Neural progenitor cell (in vitro differentiated cells): ENCODE results near the gene YAP1. TPM values are rescaled to one million over a fixed set of nuclear protein-coding genes. Genes with fewer than 3 reads are reported as not detected.

Source experiments
- DNase-seq: peaks from one replicate; pipeline ENCODE4 v3.0.0-alpha.2; 2016; ENCODE audit warnings: low spot score
- H2AFZ ChIP-seq: fragments of 200-600 bp; sonication (generic); replicated peaks from 2 replicates; pipeline ENCODE4 v1.6.1; 2016; ENCODE audit warnings: antibody characterized with exemption
- H3F3A ChIP-seq: fragments of 200-600 bp; sonication (generic); 2 replicates; pipeline ENCODE4 v1.6.1; 2016; ENCODE audit warnings: antibody characterized with exemption, low read depth
- H3K27ac ChIP-seq: fragments of 200-600 bp; sonication (generic); 2 replicates; pipeline ENCODE4 v1.5.1; 2016; ENCODE audit warnings: mild to moderate bottlenecking
- H3K27me3 ChIP-seq: fragments of 200-600 bp; sonication (generic); 2 replicates; pipeline ENCODE4 v1.6.1; 2016; ENCODE audit warnings: mild to moderate bottlenecking, moderate library complexity
- H3K36me3 ChIP-seq: fragments of 200-600 bp; sonication (generic); 2 replicates; pipeline ENCODE4 v1.5.1; 2016
- H3K4me1 ChIP-seq: fragments of 200-600 bp; sonication (generic); 2 replicates; pipeline ENCODE4 v1.6.1; 2016; ENCODE audit warnings: mixed run types
- H3K4me2 ChIP-seq: fragments of 200-600 bp; sonication (generic); 2 replicates; pipeline ENCODE4 v1.6.1; 2016
- H3K4me3 ChIP-seq: fragments of 200-600 bp; sonication (generic); 2 replicates; pipeline ENCODE4 v1.5.1; 2016
- H3K79me2 ChIP-seq: fragments of 200-600 bp; sonication (generic); 2 replicates; pipeline ENCODE4 v1.6.1; 2016; ENCODE audit warnings: low read depth
- H3K9ac ChIP-seq: fragments of 200-600 bp; sonication (generic); 2 replicates; pipeline ENCODE4 v1.6.1; 2016
- H3K9me3 ChIP-seq: fragments of 200-600 bp; sonication (generic); 2 replicates; pipeline ENCODE4 v1.5.1; 2016; ENCODE audit warnings: low read depth
- H4K20me1 ChIP-seq: fragments of 200-600 bp; sonication (generic); 2 replicates; pipeline ENCODE4 v1.6.1; 2016; ENCODE audit warnings: low read depth
- H3K27ac Mint-ChIP-seq: 3 replicates; pipeline ENCODE4 v1.8.0; 2021; ENCODE audit warnings: mixed read lengths
- H3K27me3 Mint-ChIP-seq: 2 replicates; pipeline ENCODE4 v1.8.0; 2022; ENCODE audit warnings: low read depth, mild to moderate bottlenecking, inconsistent platforms, moderate library complexity, mixed read lengths; ENCODE audit not compliant: insufficient read depth
- H3K36me3 Mint-ChIP-seq: 3 replicates; pipeline ENCODE4 v1.8.0; 2021; ENCODE audit warnings: mixed read lengths
- H3K4me1 Mint-ChIP-seq: 3 replicates; pipeline ENCODE4 v1.8.0; 2021; ENCODE audit warnings: mixed read lengths
- H3K4me3 Mint-ChIP-seq: 3 replicates; pipeline ENCODE4 v1.8.0; 2021; ENCODE audit warnings: mild to moderate bottlenecking, moderate library complexity, mixed read lengths
- H3K9me3 Mint-ChIP-seq: 3 replicates; pipeline ENCODE4 v1.8.0; 2020; ENCODE audit warnings: mixed read lengths
- CTCF ChIP-seq: fragments of 200-600 bp; sonication (generic); IDR thresholded peaks from 2 replicates; pipeline ENCODE4 v1.5.1; 2017; ENCODE audit warnings: antibody characterized with exemption, mild to moderate bottlenecking
- EZH2 ChIP-seq: fragments of 200-600 bp; sonication (generic); IDR thresholded peaks from 2 replicates; pipeline ENCODE4 v1.6.1; 2017; ENCODE audit warnings: antibody characterized with exemption, mild to moderate bottlenecking, moderate library complexity
- EZH2phosphoT487 ChIP-seq: fragments of 200-600 bp; sonication (generic); IDR thresholded peaks from 2 replicates; pipeline ENCODE4 v1.6.1; 2017; ENCODE audit warnings: antibody characterized with exemption
- total RNA-seq: library from RNA; depleted of rRNA; stranded (reverse); fragments of >200 nt; gene quantifications from 2 replicates; pipeline ENCODE4 v1.2.3, GENCODE V29; 2015; ENCODE audit warnings: low replicate concordance

YAP1 gene
- total RNA-seq, 1 donor from 2014 or later: 59.9 TPM

DNA sequence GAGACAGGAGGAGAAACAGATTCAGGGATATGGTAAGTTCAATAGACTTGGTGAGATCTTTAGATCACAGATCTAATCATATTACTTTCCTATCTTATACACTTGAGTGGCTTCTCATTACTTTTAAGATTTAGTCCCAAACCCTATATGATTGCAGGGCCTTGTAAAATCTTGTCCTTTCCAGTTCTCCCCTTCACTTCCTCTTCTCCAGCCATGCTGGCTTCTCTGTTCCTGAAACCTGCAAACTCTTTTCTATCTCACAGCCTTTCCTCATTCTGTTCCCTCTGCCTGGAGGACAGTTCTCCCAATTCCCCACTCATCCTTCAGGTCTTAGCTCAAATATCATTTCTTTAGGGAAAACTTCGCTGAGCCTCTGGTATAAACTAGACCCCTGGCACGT, 141.2 kb downstream of the YAP1 start:
- no peak overlapping the region for H3K27ac ChIP-seq
- H3F3A ChIP-seq: no peaks in the 10 kb centered on the region
- no peak for DNase-seq
- no peak for TF ChIP-seq EZH2
- TF ChIP-seq CTCF: no peak
- TF ChIP-seq EZH2phosphoT487: no peak
- H3K27me3 ChIP-seq: no peaks in the 10 kb centered on the region
- H3K4me3 ChIP-seq: no peak overlapping the region
- H2AFZ ChIP-seq: no peak overlapping the region
- peaks cover 2% of the 10 kb centered on the region for H3K27me3 Mint-ChIP-seq
- no peak overlapping the region for H3K4me3 Mint-ChIP-seq
- no peaks in the 10 kb centered on the region for H3K9me3 Mint-ChIP-seq
- H3K27ac Mint-ChIP-seq: peak overlapping the region; percentile 11
- H3K4me1 Mint-ChIP-seq: no peaks in the 10 kb centered on the region
- no peaks in the 10 kb centered on the region for H3K36me3 ChIP-seq
- peaks cover 2% of the 10 kb centered on the region for H3K36me3 Mint-ChIP-seq
- no peaks in the 10 kb centered on the region for H3K9me3 ChIP-seq
- no peak overlapping the region for H3K9ac ChIP-seq
- H4K20me1 ChIP-seq: no peaks in the 10 kb centered on the region
- no peak overlapping the region for H3K4me2 ChIP-seq
- H3K79me2 ChIP-seq: no peaks in the 10 kb centered on the region
- H3K4me1 ChIP-seq: no peaks in the 10 kb centered on the region

DNA sequence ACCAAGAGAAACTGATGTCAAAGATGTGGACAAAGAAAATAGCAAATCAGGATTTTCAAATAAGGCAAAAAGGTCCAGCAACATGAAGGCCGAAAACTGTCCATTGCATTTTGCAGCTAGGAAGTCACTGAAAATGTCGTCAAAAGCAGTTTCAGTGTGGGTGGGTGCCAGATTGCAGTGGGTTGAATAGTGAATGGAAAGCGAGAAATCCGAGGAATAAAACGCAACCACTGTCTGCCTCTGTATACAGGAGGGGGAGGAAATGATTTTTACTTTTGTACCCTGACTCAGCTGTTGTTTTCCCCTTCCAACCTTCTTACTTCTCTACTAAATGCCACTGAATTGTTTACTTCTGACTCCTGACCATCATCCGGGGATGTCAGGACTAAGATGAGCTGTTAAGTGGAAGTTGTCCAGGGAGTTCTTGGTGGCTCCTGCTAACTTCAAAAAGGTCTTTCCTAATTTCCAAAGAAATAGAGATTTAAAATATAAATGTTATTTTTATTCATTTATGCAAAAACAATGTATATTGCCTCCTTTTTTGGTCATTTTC, 142.2 kb downstream of the YAP1 start:
- DNase-seq: no peak
- no peaks in the 10 kb centered on the region for H3F3A ChIP-seq
- no peak overlapping the region for H3K9ac ChIP-seq
- no peaks in the 10 kb centered on the region for H3K4me1 Mint-ChIP-seq
- TF ChIP-seq CTCF (no peak), EZH2phosphoT487 (no peak), EZH2 (no peak)
- H3K9me3 ChIP-seq: no peaks in the 10 kb centered on the region
- no peak overlapping the region for H3K4me2 ChIP-seq
- peaks cover 2% of the 10 kb centered on the region for H3K27me3 Mint-ChIP-seq
- H3K4me3 ChIP-seq: no peak overlapping the region
- no peak overlapping the region for H3K4me3 Mint-ChIP-seq
- peaks cover 2% of the 10 kb centered on the region for H3K36me3 Mint-ChIP-seq
- H2AFZ ChIP-seq: no peak overlapping the region
- no peaks in the 10 kb centered on the region for H3K79me2 ChIP-seq
- H3K36me3 ChIP-seq: no peaks in the 10 kb centered on the region
- H3K4me1 ChIP-seq: no peaks in the 10 kb centered on the region
- no peak overlapping the region for H3K27ac Mint-ChIP-seq
- no peaks in the 10 kb centered on the region for H3K27me3 ChIP-seq
- no peak overlapping the region for H3K27ac ChIP-seq
- H4K20me1 ChIP-seq: no peaks in the 10 kb centered on the region
- no peaks in the 10 kb centered on the region for H3K9me3 Mint-ChIP-seq

DNA sequence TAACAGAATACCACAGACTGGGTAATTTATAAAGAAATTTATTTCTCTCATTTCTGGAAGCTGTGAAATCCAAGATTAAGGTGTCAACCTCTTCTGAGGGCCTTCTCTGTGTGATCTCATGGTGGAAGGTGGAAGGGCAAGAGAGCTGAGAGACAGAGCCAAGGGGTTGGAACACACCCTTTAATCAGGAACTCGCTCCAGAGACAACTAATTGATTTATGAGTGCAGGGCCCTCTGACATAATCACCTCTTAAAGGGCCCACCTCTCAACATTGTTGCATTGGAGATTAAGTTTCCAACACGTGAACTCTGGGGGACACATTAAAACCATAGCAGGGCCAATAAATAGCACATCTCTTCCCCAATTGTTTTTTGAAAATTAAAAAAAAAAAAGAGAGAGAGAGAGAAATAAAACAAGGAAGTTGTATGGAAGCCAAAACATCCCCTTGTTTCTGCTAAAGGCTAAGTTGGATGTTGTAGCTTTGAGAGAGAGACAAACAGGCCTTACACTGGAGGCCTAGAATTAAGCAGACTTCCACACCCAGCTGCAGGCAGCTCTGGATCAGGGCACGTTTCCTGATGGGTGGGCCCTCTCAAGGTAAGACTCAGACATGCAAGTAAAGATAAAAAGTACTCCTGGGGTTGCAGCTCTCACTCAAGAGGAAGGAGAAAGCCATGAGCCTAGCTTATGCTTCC, 142.9 kb downstream of the YAP1 start:
- no peaks in the 10 kb centered on the region for H3K79me2 ChIP-seq
- Mint-ChIP-seq H3K36me3 (peaks cover 2% of the 10 kb centered on the region), H3K4me3 (no peak overlapping the region), H3K27ac (no peak overlapping the region), H3K4me1 (no peaks in the 10 kb centered on the region), H3K9me3 (no peaks in the 10 kb centered on the region), H3K27me3 (peaks cover 5% of the 10 kb centered on the region)
- no peaks in the 10 kb centered on the region for H3F3A ChIP-seq
- H3K4me1 ChIP-seq: no peaks in the 10 kb centered on the region
- H2AFZ ChIP-seq: no peak overlapping the region
- no peak for DNase-seq
- H4K20me1 ChIP-seq: no peaks in the 10 kb centered on the region
- TF ChIP-seq EZH2phosphoT487: no peak
- no peak for TF ChIP-seq CTCF
- no peak overlapping the region for H3K4me2 ChIP-seq
- H3K27me3 ChIP-seq: no peaks in the 10 kb centered on the region
- no peaks in the 10 kb centered on the region for H3K9me3 ChIP-seq
- H3K36me3 ChIP-seq: no peaks in the 10 kb centered on the region
- H3K27ac ChIP-seq: no peak overlapping the region
- no peak overlapping the region for H3K9ac ChIP-seq
- no peak overlapping the region for H3K4me3 ChIP-seq
